Lung (tissue), 12 donors: Measurements from ENCODE around the gene SMPX. TPM values are rescaled to one million over a fixed set of nuclear protein-coding genes. Genes with fewer than 3 reads are reported as not detected.

Source experiments
- ATAC-seq: fragments of 200-7000 bp; cut with Tn5 transposase; one replicate; pipeline ENCODE4 v1.9.1; 2020; ENCODE audit warnings: moderate number of reproducible peaks; ENCODE audit not compliant: insufficient read depth, low FRiP score
- DNase-seq, 3 donors: peaks; one replicate each; pipeline ENCODE4 v3.0.0-alpha.2; 2013 to 2017
- H3K27ac ChIP-seq, 2 donors: one replicate each; pipeline ENCODE4 v1.5.1; 2013; ENCODE audit warnings: mild to moderate bottlenecking in 2 of 2, moderate library complexity in 2 of 2, control low read depth in 1 of 2, inconsistent platforms in 1 of 2, low read depth in 1 of 2, low read length in 1 of 2
- H3K27me3 ChIP-seq, 3 donors: one replicate each; pipeline ENCODE4 v1.5.1; 2013; ENCODE audit warnings: low read length in 2 of 3; ENCODE audit not compliant: control insufficient read depth in 3 of 3, insufficient read depth in 3 of 3
- H3K36me3 ChIP-seq, 4 donors: one replicate each; pipeline ENCODE4 v1.5.1; 2013; ENCODE audit warnings: low read length in 4 of 4, mild to moderate bottlenecking in 1 of 4, moderate library complexity in 1 of 4; ENCODE audit not compliant: control insufficient read depth in 4 of 4, insufficient read depth in 4 of 4
- H3K4me1 ChIP-seq, 5 donors: one replicate each; pipeline ENCODE4 v1.5.1; 2013; ENCODE audit warnings: low read length in 5 of 5, mild to moderate bottlenecking in 2 of 5, moderate library complexity in 1 of 5; ENCODE audit not compliant: control insufficient read depth in 5 of 5, insufficient read depth in 5 of 5
- H3K4me3 ChIP-seq: one replicate; pipeline ENCODE4 v1.5.1; 2013; ENCODE audit warnings: mild to moderate bottlenecking, control low read depth, moderate library complexity
- H3K9ac ChIP-seq, 2 donors: one replicate each; pipeline ENCODE4 v1.5.1; 2013; ENCODE audit warnings: low read length in 2 of 2, control low read depth in 1 of 2; ENCODE audit not compliant: insufficient read depth in 1 of 2
- H3K9me3 ChIP-seq, 4 donors: one replicate each; pipeline ENCODE4 v1.5.1; 2013; ENCODE audit warnings: low read length in 3 of 4, mild to moderate bottlenecking in 1 of 4, moderate library complexity in 1 of 4; ENCODE audit not compliant: control insufficient read depth in 4 of 4, insufficient read depth in 3 of 4
- CTCF ChIP-seq: IDR thresholded peaks from 2 replicates; pipeline ENCODE4 v1.5.1; 2012; ENCODE audit warnings: mild to moderate bottlenecking; ENCODE audit errors: control extremely low read depth, extremely low read depth
- WGBS, 2 donors: extraction: QIAGEN DNeasy Blood & Tissue Kit; methylation state at CpG; one replicate each; pipeline ENCODE4 v1.1.7; 2013; 5-methylcytosine and 5-hydroxymethylcytosine counted together
- polyA plus RNA-seq, 2 donors: library from polyadenylated mRNA; stranded (reverse); fragments of 200-250 nt; gene quantifications; one replicate each; pipeline ENCODE4 v1.2.1, GENCODE V29; 2013
- total RNA-seq, 2 donors: library from RNA; depleted of rRNA in 1 of 2; stranded (reverse); fragments of >200 nt in 1 of 2; gene quantifications; one replicate each; pipeline ENCODE4 v1.2.1, GENCODE V29; 2014 to 2021
- donor health status: control.
- donor health status: control.
- donor health status: Bipolar disorder and iron deficiency.
- donor health status: healthy.
- donor health status: DM: yes; HTN: yes; CAD: no.

The SMPX gene
- total and polyA plus RNA-seq, 4 donors: 0.08 to 2.3 TPM; not detected in 2

- WGBS, 2 donors: 59 to 75% methylated on average over 1 of the region's 1 CpG
- Histone ChIP-seq H3K4me3 (no peak overlapping the region), H3K9ac (no peak overlapping the region), H3K27ac (peak overlapping the region in 1 of 2 donors; percentile 81), H3K9me3 (no peaks in the 10 kb centered on the region), H3K27me3 (peaks cover 0 to 13% (median 9%) of the 10 kb centered on the region in 3 donors), H3K36me3 (no peaks in the 10 kb centered on the region), H3K4me1 (no peaks in the 10 kb centered on the region)
- ATAC-seq: no peak
- no peak for TF ChIP-seq CTCF
- no peak for DNase-seq
Measured at GRCh38 chrX:21758488-21758887, 572 bp upstream of the SMPX start.

- Histone ChIP-seq H3K9ac (no peak overlapping the region), H3K27me3 (peaks cover 0 to 18% (median 13%) of the 10 kb centered on the region in 3 donors), H3K4me3 (no peak overlapping the region), H3K27ac (peak overlapping the region in 1 of 2 donors; percentile 81), H3K36me3 (no peaks in the 10 kb centered on the region), H3K9me3 (no peaks in the 10 kb centered on the region), H3K4me1 (no peaks in the 10 kb centered on the region)
- 59 to 83% methylated on average over 6 of the region's 6 CpGs for WGBS, 2 donors
- no peak for ATAC-seq
- DNase-seq: no peak
- no peak for TF ChIP-seq CTCF
Measured at GRCh38 chrX:21756785-21757529, 959 bp downstream of the SMPX start.

- no peaks in the 10 kb centered on the region for H3K9me3 ChIP-seq
Measured at GRCh38 chrX:21749924-21750323, 8.0 kb downstream of the SMPX start.

More at GRCh38 chrX:21749924-21750323, 8.0 kb downstream of the SMPX start:
- WGBS, 2 donors: 75 to 92% methylated on average over 1 of the region's 1 CpG
- no peak for TF ChIP-seq CTCF
- Histone ChIP-seq H3K27me3 (peaks cover 0 to 15% (median 9%) of the 10 kb centered on the region in 3 donors), H3K27ac (no peak overlapping the region), H3K36me3 (no peaks in the 10 kb centered on the region), H3K4me1 (no peaks in the 10 kb centered on the region), H3K9ac (no peak overlapping the region), H3K4me3 (no peak overlapping the region)
- no peak for DNase-seq
- ATAC-seq: no peak
